ENCODE data around the gene RNF2. TPM values are rescaled to one million over a fixed set of nuclear protein-coding genes. Genes with fewer than 3 reads are reported as not detected.

Gene RNF2
- total RNA-seq, 4 donors from 2014 or later = 9.2 to 22.1 (median 20.5) TPM

DNA sequence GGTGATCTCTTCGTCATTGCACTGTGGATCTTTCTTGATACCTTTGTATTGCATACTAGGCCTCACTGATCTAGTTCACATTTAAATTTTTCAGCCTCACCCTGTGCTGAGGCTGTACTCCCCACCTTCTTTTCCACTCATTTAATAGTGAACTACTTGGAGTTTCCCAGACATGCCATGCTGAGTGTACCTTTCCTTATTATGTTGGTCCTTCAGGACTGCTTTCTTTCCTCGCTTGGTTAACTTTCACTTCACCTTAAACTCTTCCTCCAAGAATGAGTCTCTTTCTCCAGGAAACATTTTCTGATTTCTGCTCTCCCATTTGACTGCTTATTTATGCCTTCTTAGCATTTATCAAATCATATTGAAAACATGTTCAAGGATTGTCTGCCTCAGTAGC is 20.8 kb downstream of the RNF2 start:
- TF ChIP-seq, protein P1, sequence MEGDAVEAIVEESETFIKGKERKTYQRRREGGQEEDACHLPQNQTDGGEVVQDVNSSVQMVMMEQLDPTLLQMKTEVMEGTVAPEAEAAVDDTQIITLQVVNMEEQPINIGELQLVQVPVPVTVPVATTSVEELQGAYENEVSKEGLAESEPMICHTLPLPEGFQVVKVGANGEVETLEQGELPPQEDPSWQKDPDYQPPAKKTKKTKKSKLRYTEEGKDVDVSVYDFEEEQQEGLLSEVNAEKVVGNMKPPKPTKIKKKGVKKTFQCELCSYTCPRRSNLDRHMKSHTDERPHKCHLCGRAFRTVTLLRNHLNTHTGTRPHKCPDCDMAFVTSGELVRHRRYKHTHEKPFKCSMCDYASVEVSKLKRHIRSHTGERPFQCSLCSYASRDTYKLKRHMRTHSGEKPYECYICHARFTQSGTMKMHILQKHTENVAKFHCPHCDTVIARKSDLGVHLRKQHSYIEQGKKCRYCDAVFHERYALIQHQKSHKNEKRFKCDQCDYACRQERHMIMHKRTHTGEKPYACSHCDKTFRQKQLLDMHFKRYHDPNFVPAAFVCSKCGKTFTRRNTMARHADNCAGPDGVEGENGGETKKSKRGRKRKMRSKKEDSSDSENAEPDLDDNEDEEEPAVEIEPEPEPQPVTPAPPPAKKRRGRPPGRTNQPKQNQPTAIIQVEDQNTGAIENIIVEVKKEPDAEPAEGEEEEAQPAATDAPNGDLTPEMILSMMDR (IDR thresholded peaks at IDR 0.05; ENCODE audit: low read depth) = no peak

DNA sequence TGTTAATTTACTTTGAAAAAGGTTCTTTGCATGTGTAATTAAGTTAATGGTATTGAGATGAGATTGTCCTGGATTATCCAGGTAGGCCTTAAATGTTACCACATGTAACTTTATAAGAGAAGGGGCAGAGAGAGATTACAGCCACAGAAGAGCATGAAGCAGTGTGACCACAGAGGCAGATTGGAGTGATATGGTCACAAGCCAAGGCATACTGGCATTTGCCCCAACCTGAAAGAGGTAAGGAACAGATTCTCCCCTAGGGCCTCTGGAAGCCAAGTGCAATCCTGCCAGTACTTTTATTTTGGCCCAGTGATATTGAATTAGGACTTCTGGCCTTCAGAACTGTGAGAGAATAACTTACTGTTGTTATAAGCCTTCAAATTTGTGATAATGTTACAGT is 23.0 kb downstream of the RNF2 start:
- TF ChIP-seq, protein P1 (IDR thresholded peaks at IDR 0.05; ENCODE audit: low read depth) = no peak

- TF ChIP-seq, protein P1 (IDR thresholded peaks at IDR 0.05; ENCODE audit: low read depth) = no peak
Observed at GRCh38 chr1:185069202-185069772, 23.9 kb downstream of the RNF2 start.

DNA sequence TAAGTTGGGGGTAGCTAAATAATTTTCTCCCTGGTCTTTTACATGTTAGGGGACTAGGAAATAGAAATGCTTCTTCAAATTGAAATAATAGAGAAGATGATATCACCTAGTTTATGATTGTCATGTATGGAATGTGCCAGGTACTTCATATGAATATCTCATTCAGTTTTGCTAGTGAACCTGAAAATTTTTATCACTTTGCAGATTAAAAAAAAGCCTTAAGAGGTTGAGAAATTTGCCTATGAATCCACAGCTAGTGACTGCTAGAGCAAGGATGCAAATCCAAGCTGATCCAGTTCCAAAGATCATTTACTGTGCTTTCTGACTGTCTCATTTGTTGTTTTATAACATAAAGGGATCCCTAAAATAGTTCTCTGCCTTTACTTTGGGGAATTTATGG is 24.7 kb downstream of the RNF2 start:
- TF ChIP-seq, protein P1 (IDR thresholded peaks at IDR 0.05; ENCODE audit: low read depth) = no peak

DNA sequence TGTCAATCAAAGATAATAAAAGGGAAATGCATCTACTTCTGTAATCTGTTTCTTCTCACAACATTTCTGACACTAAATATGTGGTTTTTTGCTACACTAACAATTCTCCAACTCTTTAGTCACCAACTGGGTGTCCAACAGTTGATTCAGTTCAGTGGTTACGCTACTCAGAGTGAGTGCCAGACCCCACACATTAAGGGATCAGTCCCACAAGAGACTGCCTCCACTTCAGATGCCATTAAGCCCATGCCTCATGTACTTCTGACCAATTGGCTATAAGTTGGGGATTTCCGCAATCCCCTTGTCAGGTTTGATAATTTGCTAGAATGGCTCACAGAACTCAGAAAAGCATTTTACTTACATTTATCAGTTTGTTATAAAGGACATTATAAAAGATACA is 28.4 kb downstream of the RNF2 start:
- TF ChIP-seq, protein P1 (IDR thresholded peaks at IDR 0.05; ENCODE audit: low read depth) = no peak

DNA sequence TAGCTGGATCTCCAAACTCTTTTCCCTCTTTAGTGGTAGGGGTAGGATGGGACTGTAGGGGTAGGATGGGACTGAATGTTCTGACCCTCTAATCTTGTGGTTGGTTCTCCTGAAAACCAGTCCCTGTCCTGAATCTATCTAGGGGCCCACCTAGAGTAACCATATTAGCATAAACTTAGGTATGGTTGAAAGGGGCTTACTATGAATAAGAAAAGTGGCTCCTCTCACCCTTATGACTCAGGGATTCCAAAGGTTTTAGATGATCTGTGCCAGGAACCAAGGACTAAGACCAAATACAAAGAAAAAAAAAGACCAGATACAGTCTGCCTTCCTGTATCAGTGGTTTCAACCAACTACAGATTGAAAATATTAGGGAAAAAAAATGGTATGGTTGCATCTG is 28.9 kb downstream of the RNF2 start:
- TF ChIP-seq, protein P1 (IDR thresholded peaks at IDR 0.05; ENCODE audit: low read depth) = no peak

DNA sequence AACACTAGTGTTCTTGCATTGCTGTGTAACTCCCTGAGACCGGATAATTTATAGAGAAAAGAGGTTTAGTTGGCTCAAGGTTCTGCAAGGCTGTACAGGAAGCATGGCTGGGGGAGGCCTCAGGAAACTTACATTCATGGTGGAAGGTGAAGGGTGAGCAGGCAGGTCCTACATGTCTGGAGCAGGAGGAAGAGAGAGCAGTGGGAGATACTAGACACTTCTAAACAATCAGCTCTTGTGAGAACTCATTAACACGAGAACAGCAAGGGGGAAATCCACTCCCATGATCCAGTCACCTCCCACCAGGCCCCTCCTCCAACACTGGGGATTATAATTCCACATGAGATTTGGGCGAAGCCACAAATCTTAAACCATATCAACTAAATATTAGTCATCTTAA is 30.1 kb downstream of the RNF2 start:
- TF ChIP-seq, protein P1 (IDR thresholded peaks at IDR 0.05; ENCODE audit: low read depth) = no peak
